Duodenal mucosa (tissue), 2 donors: ENCODE data around the gene RPRD2.
A peak's percentile ranks its signal among the peaks of the same experiment; 100 is the strongest.

Experiments
- H3K27ac ChIP-seq: one replicate; pipeline ENCODE4 v1.7.0; 2013; ENCODE audit warnings: low read depth, low read length
- H3K27me3 ChIP-seq, 2 donors: one replicate each; pipeline ENCODE4 v1.7.0; 2013; ENCODE audit warnings: low read length in 2 of 2, control low read depth in 1 of 2; ENCODE audit not compliant: insufficient read depth in 2 of 2, control insufficient read depth in 1 of 2
- H3K36me3 ChIP-seq, 2 donors: one replicate each; pipeline ENCODE4 v1.7.0; 2013; ENCODE audit warnings: low read length in 2 of 2, control low read depth in 1 of 2; ENCODE audit not compliant: insufficient read depth in 2 of 2, control insufficient read depth in 1 of 2
- H3K4me1 ChIP-seq, 2 donors: one replicate each; pipeline ENCODE4 v1.7.0; 2013; ENCODE audit warnings: low read length in 2 of 2, control low read depth in 1 of 2; ENCODE audit not compliant: insufficient read depth in 2 of 2, control insufficient read depth in 1 of 2
- H3K4me3 ChIP-seq, 2 donors: one replicate each; pipeline ENCODE4 v1.7.0; 2013; ENCODE audit warnings: low read length in 2 of 2, low read depth in 1 of 2
- H3K9ac ChIP-seq, 2 donors: one replicate each; pipeline ENCODE4 v1.7.0; 2013; ENCODE audit warnings: low read length in 2 of 2, low read depth in 1 of 2
- H3K9me3 ChIP-seq, 2 donors: one replicate each; pipeline ENCODE4 v1.7.0; 2013; ENCODE audit warnings: low read length in 2 of 2, control low read depth in 1 of 2; ENCODE audit not compliant: control insufficient read depth in 1 of 2

RPRD2 gene

DNA sequence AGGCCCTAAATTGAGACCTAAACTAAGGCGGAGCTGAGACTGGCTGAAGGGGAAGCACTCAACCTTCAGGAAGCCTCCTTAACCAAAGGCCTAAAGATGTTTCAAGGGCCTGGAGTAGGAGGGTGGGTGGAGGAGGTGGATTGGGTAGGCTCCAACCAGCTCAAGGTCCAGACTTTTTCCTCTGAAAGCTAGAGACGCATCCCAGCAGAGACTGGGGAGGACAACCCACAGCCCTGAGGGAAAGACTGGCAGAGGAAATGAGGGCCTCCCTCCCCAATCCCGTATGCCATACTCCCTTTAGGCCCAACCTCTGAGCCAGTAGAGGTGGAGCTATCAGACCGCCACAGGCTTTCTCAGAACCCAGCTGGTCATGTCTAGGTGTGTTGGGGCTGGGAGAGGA, 145.0 kb downstream of the RPRD2 start:
- Histone ChIP-seq H3K4me3 (no peak overlapping the region), H3K27me3 (no peaks in the 10 kb centered on the region), H3K36me3 (peaks cover 10 to 35% of the 10 kb centered on the region in 2 donors), H3K4me1 (peaks cover 0 to 8% of the 10 kb centered on the region in 2 donors), H3K9me3 (no peaks in the 10 kb centered on the region), H3K9ac (no peak overlapping the region), H3K27ac (no peak overlapping the region)

DNA sequence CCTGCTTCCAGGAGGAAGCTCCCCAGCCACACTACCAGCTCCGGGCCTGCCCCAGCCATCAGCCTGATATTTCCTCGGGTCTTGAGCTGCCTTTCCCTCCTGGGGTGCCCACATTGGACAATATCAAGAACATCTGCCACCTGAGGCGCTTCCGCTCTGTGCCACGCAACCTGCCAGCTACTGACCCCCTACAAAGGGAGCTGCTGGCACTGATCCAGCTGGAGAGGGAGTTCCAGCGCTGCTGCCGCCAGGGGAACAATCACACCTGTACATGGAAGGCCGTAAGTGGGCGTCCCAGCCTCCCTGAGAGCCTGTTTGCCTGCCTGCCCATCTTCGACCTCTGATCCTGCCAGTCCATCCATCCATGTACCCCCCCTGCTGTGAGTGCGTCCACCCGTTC, 147.6 kb downstream of the RPRD2 start:
- no peak overlapping the region for H3K27ac ChIP-seq
- peaks cover 0 to 9% of the 10 kb centered on the region in 2 donors for H3K36me3 ChIP-seq
- H3K27me3 ChIP-seq: no peaks in the 10 kb centered on the region
- H3K4me1 ChIP-seq: peaks cover 3 to 22% of the 10 kb centered on the region in 2 donors
- H3K9ac ChIP-seq: no peak overlapping the region
- H3K4me3 ChIP-seq: no peak overlapping the region
- no peaks in the 10 kb centered on the region for H3K9me3 ChIP-seq

DNA sequence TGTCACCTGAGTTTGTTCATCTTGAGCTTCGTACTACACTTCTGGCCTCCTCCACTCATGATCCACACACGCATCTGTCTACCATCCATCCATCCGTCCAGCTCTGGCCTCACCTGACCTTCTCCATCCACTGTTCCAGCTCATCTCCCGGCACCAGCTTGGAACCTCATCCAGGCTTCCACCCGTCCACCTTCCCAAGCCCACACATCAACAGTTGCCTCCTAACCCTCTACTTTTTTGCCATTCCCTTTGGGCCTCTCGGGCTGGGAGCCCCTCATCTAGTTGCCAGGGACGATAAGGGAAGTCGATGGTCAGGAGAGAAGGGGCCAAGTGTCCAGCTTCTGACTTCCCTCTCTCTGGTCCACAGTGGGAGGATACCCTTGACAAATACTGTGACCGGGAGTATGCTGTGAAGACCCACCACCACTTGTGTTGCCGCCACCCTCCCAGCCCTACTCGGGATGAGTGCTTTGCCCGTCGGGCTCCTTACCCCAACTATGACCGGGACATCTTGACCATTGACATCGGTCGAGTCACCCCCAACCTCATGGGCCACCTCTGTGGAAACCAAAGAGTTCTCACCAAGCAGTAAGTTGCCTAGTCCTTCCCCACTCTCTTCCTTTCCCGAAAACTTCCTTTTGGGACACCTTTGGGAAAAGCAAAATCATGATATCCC, 148.2 kb downstream of the RPRD2 start:
- Histone ChIP-seq H3K4me1 (peaks cover 3 to 25% of the 10 kb centered on the region in 2 donors), H3K36me3 (peaks cover 0 to 4% of the 10 kb centered on the region in 2 donors)

DNA sequence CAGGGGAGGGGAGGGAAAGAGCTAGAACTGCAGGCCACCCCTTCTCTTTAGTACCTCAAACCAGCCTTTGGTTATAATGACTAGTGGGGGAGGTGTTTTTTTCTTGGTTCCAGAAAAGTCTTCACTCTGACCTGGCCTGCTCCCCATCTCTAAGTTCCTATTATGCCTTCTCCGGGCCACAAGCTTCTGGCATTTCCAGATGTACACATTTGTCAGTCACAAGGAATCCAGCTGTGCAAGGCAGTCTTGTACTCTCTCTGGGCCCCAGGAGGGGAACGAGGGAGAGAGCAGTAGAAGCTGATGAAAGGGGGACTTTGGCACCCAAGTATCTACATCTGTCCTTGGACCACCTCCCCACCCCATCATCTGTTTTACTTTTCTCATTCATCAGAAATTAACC, 148.9 kb downstream of the RPRD2 start:
- Histone ChIP-seq H3K27ac (no peak overlapping the region), H3K4me1 (peaks cover 3 to 21% of the 10 kb centered on the region in 2 donors), H3K9me3 (no peaks in the 10 kb centered on the region), H3K27me3 (no peaks in the 10 kb centered on the region), H3K4me3 (no peak overlapping the region), H3K36me3 (peaks cover 0 to 4% of the 10 kb centered on the region in 2 donors), H3K9ac (no peak overlapping the region)

More for the DNA sequence above, 148.2 kb downstream of the RPRD2 start:
- H3K9me3 ChIP-seq: no peaks in the 10 kb centered on the region
- H3K4me3 ChIP-seq: no peak overlapping the region
- no peak overlapping the region for H3K9ac ChIP-seq
- no peak overlapping the region for H3K27ac ChIP-seq
- H3K27me3 ChIP-seq: no peaks in the 10 kb centered on the region

DNA sequence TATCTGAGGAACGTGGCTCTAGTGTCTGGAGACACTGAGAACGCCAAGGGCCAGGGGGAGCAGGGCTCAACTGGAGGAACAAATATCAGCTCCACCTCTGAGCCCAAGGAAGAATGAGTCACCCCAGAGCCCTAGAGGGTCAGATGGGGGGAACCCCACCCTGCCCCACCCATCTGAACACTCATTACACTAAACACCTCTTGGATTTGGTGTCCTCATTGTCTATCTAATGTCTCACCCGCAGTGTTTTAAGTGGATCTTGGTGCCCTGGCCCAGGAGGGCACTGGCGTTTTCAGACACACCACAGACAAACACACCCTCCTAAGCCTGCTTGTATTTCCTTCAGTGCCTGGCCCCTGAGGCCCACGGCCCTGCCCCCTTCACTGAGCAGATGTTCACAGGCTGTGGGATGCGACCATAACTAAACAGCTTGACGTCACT, 149.4 kb downstream of the RPRD2 start:
- H3K9ac ChIP-seq: no peak overlapping the region
- H3K9me3 ChIP-seq: no peaks in the 10 kb centered on the region
- peaks cover 0 to 4% of the 10 kb centered on the region in 2 donors for H3K36me3 ChIP-seq
- H3K27ac ChIP-seq: no peak overlapping the region
- no peak overlapping the region for H3K4me3 ChIP-seq
- no peaks in the 10 kb centered on the region for H3K27me3 ChIP-seq
- H3K4me1 ChIP-seq: peaks cover 3 to 17% of the 10 kb centered on the region in 2 donors

DNA sequence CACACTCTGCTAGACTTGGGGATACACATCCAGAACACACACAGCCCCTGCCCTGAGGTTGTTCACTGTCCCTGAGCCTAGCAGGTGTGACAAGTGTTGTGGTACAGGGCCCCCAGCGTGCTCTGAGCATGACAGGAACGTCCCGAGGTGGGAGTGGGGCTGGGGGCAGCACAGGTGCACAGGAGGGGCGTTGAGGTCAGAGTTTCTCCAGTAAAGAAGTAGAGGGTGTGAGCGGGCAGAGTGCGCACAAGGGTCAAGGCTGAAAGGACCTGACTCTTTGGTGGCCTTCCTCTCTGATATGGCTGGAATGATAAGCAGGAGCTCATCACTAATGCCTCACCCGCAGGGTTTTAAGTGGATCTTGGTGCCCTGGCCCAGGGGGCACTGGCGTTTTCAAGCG, 150.3 kb downstream of the RPRD2 start:
- Histone ChIP-seq H3K4me1 (peaks cover 3 to 17% of the 10 kb centered on the region in 2 donors), H3K36me3 (peaks cover 0 to 4% of the 10 kb centered on the region in 2 donors), H3K27ac (no peak overlapping the region), H3K9me3 (no peaks in the 10 kb centered on the region), H3K9ac (no peak overlapping the region), H3K27me3 (no peaks in the 10 kb centered on the region), H3K4me3 (no peak overlapping the region)

DNA sequence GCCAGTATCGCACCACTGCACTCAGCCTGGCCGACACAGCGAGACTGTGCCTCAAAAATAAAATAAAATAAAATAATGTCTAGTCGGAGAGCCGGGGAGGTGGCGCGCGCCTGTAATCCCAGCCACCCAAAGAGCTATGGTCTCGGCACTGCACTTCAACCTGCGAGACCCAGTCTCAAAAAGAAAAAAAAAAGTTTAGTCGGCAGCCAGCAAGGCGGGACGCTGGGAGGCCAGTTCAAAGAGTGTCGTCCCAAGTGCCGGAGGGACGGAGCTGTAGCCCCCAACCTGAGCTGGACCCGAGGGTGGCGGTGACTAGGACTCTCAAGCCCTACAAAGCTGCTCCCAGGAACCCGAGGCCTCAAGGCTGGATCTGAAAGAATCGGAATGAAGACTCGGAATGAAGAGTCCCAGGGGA, 151.0 kb downstream of the RPRD2 start:
- peak overlapping the region; percentile 79 to 84 for H3K9ac ChIP-seq
- H3K4me1 ChIP-seq: peaks cover 3 to 17% of the 10 kb centered on the region in 2 donors
- peak overlapping the region; percentile 67 for H3K27ac ChIP-seq
- peak overlapping the region; percentile 84 to 95 for H3K4me3 ChIP-seq
- H3K36me3 ChIP-seq: peaks cover 0 to 4% of the 10 kb centered on the region in 2 donors
- no peaks in the 10 kb centered on the region for H3K9me3 ChIP-seq
- H3K27me3 ChIP-seq: no peaks in the 10 kb centered on the region

DNA sequence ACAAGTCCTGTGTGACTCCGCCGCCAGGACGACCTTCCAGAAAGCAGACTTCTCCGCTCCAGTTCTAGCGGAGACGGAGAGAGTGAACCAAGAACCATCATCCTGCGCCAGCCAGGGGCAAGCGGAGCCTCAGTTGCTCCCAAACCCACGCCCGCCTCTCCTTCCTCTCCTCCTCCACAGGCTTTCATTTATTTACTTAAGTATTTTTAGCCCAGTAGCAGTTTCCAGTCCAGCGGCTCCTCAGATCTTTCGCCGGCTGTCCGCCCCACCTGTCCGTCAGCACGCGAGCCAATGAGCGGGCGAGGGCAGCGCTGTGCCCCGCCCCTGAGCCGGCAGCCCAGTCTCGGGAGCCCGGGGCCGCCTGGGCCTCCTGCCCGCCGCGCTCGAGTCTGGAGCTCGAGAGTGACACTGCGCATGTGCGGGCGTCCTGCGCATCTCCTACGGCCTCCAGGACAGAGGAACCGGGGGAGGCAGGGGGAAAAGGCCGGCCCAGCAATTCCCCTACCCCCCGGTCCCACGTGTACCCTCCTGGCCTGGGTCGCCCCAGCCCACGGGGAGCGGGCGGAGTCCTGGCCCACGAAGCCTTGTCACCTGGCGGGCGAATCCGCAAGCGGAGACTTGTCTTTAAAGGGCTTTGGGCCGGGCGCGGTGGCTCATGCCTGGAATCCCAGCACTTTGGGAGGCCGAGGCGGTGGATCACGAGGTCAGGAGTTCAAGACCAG, 151.5 kb downstream of the RPRD2 start, which contains the start of gene FALEC:
Gene FALEC, plus strand, starts transcription at position 425 of the 722 bp plus-strand sequence.
- no peaks in the 10 kb centered on the region for H3K27me3 ChIP-seq
- H3K36me3 ChIP-seq: peaks cover 0 to 4% of the 10 kb centered on the region in 2 donors
- peaks cover 3 to 17% of the 10 kb centered on the region in 2 donors for H3K4me1 ChIP-seq
- H3K9ac ChIP-seq: peak within 1 kb of the TSS; percentile 79 to 84
- H3K9me3 ChIP-seq: no peaks in the 10 kb centered on the region
- peak within 1 kb of the TSS; percentile 67 for H3K27ac ChIP-seq
- peak within 1 kb of the TSS; percentile 84 to 95 for H3K4me3 ChIP-seq

DNA sequence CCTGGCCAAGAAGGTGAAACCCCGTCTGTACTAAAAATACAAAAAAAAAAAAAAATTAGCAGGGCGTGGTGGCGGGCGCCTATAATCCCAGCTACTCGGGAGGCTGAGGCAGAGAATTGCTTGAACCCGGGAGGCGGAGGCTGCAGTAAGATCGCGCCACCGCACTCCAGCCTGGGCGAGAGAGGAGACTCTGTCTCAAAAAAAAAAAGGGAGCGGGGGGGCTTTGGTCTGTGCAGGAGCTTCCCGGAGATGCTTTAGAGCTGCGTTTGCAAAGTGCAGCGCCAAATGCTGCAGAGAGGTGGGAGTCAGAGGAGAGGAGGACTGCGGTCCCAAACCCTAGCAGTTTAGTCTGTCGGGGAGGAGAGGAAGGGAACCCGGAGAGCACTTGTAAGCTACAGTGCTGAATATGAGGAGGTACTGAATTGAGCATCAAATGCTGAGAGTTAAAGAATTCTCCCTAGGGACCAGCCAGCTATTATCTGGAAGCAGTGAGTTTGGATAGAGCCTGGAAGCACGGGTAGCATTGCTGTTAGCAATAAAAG, 152.2 kb downstream of the RPRD2 start:
- Histone ChIP-seq H3K36me3 (peaks cover 0 to 4% of the 10 kb centered on the region in 2 donors), H3K27ac (no peak overlapping the region), H3K27me3 (no peaks in the 10 kb centered on the region), H3K9me3 (no peaks in the 10 kb centered on the region), H3K4me3 (peak overlapping the region; percentile 84 to 95), H3K9ac (peak overlapping the region; percentile 69 to 84), H3K4me1 (peaks cover 3 to 17% of the 10 kb centered on the region in 2 donors)

DNA sequence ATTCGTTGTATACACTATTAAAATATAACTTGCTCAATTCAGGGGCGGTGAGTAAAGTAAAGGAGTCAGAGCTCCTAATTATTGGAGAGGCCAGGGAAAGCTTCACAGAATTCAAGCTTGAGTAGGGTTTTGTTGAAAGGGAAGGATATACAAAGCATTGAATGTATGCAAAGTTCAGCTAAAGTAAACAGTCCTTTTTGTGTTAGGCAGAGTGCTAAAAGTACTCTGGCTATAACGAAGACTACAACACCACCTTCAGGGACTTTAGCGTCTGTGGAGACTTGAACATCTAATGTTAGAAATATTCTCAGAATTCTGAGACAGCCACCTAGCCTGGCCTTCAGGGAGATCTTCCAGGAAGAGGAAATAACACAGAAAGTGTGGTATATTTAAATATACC, 152.7 kb downstream of the RPRD2 start:
- peaks cover 3 to 17% of the 10 kb centered on the region in 2 donors for H3K4me1 ChIP-seq
- H3K27me3 ChIP-seq: no peaks in the 10 kb centered on the region
- H3K9me3 ChIP-seq: no peaks in the 10 kb centered on the region
- peak overlapping the region; percentile 84 to 95 for H3K4me3 ChIP-seq
- peak overlapping the region in 1 of 2 donors; percentile 64 for H3K9ac ChIP-seq
- peaks cover 0 to 3% of the 10 kb centered on the region in 2 donors for H3K36me3 ChIP-seq
- H3K27ac ChIP-seq: no peak overlapping the region
